A549 (cell line): ENCODE measurements around the gene TOGARAM2.

Experiments used
- CHD2 ChIP-seq: fragments of 150-350 bp; IDR thresholded peaks from 2 replicates; pipeline ENCODE4 v1.6.1; 2014; ENCODE audit warnings: low read length; ENCODE audit not compliant: partially characterized antibody
- CTCF ChIP-seq: fragments of >200 bp; sonication (Bioruptor Twin); formaldehyde crosslinking; IDR thresholded peaks from 3 replicates; pipeline ENCODE4 v1.5.1; 2016
- FOSL2 ChIP-seq, 2 experiments: fragments of 450-650 bp in 1 of 2; fragments of >200 bp in 1 of 2; sonication (Bioruptor Twin) in 1 of 2; formaldehyde crosslinking; IDR thresholded peaks; 2 replicates each; pipeline versions ENCODE4 v1.5.0 to v1.6.1; 2016 to 2020; ENCODE audit warnings: mild to moderate bottlenecking in 1 of 2, moderate library complexity in 1 of 2
- GATA3 ChIP-seq: IDR thresholded peaks from 2 replicates; pipeline ENCODE4 v1.6.1; 2012; ENCODE audit warnings: borderline replicate concordance
- JUNB ChIP-seq: fragments of >200 bp; sonication (Bioruptor Twin); formaldehyde crosslinking; IDR thresholded peaks from 2 replicates; pipeline ENCODE4 v1.6.1; 2016
- MAFK ChIP-seq: fragments of 450-650 bp; IDR thresholded peaks from 2 replicates; pipeline ENCODE4 v1.6.1; 2014; ENCODE audit not compliant: partially characterized antibody
- MAX ChIP-seq: IDR thresholded peaks from 2 replicates; pipeline ENCODE4 v1.6.1; 2012
- MAZ ChIP-seq: fragments of 150-350 bp; IDR thresholded peaks from 2 replicates; pipeline ENCODE4 v1.6.1; 2014; ENCODE audit warnings: antibody characterized with exemption, low read depth, low read length, borderline replicate concordance
- POLR2A ChIP-seq: IDR thresholded peaks from 2 replicates; pipeline ENCODE4 v1.6.1; 2012; ENCODE audit warnings: mild to moderate bottlenecking, low read length
- SREBF2 ChIP-seq: fragments of 450-650 bp; IDR thresholded peaks from 2 replicates; pipeline ENCODE4 v1.6.1; 2014; ENCODE audit warnings: mild to moderate bottlenecking, moderate library complexity
- USF2 ChIP-seq: fragments of 450-650 bp; IDR thresholded peaks from 2 replicates; pipeline ENCODE4 v1.6.1; 2014; ENCODE audit warnings: antibody characterized with exemption
- ZSCAN20 ChIP-seq: fragments of 250-450 bp; sonication (Bioruptor Pico); IDR thresholded peaks from 2 replicates; pipeline ENCODE4 v1.8.0; 2022; ENCODE audit warnings: mild to moderate bottlenecking, moderate library complexity
- TF ChIP-seq, protein P1 (sequence below): fragments of 150-350 bp; IDR thresholded peaks from 2 replicates; pipeline ENCODE4 v1.6.1; 2014; ENCODE audit warnings: low read depth, mild to moderate bottlenecking, low read length
- TF ChIP-seq, protein P2 (sequence below): fragments of 200-600 bp; sonication (generic); IDR thresholded peaks from 2 replicates; pipeline ENCODE4 v1.6.1; 2016; ENCODE audit warnings: antibody characterized with exemption, mild to moderate bottlenecking, moderate library complexity

- TF ChIP-seq CHD2 (no peak), POLR2A (no peak), MAZ (no peak), SREBF2 (no peak), JUNB (no peak), CTCF (no peak), USF2 (no peak), MAX (no peak), ZSCAN20 (CRISPR knock-in tag) (no peak), GATA3 (no peak), FOSL2 (IDR thresholded peaks at IDR 0.05) (no peak), FOSL2 (CRISPR knock-in tag; IDR thresholded peaks at IDR 0.05) (no peak), MAFK (no peak)
- TF ChIP-seq, protein P1, sequence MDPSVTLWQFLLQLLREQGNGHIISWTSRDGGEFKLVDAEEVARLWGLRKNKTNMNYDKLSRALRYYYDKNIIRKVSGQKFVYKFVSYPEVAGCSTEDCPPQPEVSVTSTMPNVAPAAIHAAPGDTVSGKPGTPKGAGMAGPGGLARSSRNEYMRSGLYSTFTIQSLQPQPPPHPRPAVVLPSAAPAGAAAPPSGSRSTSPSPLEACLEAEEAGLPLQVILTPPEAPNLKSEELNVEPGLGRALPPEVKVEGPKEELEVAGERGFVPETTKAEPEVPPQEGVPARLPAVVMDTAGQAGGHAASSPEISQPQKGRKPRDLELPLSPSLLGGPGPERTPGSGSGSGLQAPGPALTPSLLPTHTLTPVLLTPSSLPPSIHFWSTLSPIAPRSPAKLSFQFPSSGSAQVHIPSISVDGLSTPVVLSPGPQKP: no peak
- TF ChIP-seq, protein P2, sequence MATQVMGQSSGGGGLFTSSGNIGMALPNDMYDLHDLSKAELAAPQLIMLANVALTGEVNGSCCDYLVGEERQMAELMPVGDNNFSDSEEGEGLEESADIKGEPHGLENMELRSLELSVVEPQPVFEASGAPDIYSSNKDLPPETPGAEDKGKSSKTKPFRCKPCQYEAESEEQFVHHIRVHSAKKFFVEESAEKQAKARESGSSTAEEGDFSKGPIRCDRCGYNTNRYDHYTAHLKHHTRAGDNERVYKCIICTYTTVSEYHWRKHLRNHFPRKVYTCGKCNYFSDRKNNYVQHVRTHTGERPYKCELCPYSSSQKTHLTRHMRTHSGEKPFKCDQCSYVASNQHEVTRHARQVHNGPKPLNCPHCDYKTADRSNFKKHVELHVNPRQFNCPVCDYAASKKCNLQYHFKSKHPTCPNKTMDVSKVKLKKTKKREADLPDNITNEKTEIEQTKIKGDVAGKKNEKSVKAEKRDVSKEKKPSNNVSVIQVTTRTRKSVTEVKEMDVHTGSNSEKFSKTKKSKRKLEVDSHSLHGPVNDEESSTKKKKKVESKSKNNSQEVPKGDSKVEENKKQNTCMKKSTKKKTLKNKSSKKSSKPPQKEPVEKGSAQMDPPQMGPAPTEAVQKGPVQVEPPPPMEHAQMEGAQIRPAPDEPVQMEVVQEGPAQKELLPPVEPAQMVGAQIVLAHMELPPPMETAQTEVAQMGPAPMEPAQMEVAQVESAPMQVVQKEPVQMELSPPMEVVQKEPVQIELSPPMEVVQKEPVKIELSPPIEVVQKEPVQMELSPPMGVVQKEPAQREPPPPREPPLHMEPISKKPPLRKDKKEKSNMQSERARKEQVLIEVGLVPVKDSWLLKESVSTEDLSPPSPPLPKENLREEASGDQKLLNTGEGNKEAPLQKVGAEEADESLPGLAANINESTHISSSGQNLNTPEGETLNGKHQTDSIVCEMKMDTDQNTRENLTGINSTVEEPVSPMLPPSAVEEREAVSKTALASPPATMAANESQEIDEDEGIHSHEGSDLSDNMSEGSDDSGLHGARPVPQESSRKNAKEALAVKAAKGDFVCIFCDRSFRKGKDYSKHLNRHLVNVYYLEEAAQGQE: no peak
These were observed 95.0 kb downstream of the TOGARAM2 start for GRCh38 chr2:29075894-29076705.
